SKM-1 (cell line): Measurements from ENCODE around the gene FBXW8.

ENCODE experiments used
- DNase-seq: peaks from one replicate; lab custom pipeline; 2025; ENCODE audit not compliant: unreplicated experiment; lab: John Stamatoyannopoulos, UW

FBXW8 gene

DNA sequence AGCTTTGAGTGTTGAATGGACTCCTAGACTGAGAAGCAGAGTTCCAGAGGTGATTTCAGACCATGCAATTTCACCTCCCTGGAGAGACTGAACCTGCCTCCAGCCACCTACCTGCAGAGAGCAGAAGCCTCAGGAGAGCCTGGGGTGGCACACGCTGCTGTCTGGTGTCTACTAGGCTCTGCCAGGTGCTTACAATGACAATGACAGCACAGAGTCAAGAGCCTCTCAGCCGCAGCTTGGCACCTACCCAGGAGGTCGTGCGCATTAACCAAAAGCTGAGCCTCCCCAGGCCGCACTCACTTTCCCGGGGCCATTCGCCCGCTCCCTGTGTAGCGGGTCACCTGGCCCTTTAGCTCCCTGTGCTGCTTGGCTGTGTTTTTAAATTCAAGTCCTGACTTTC, 125.3 kb downstream of the FBXW8 start:
- DNase-seq = no peak

DNA sequence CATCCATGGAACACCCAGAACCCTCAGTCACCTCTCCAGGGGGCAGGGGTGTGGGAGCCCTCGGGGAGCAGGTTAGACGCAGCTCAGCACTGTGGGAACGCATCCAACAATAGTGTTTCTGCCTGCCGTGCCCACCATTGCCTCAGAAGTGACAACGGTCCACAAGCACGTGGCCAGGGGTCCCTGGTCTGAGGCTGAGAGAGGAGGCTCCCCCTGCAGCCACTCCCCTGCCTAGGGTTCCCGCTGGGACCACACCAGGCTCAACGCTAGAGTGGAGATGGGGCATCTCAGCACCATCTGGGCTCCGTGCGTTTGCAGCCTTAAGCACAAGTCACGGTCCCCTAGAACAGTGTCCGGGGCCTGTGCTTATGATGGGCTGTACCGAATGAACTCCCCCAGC, 125.8 kb downstream of the FBXW8 start:
- no peak for DNase-seq

DNA sequence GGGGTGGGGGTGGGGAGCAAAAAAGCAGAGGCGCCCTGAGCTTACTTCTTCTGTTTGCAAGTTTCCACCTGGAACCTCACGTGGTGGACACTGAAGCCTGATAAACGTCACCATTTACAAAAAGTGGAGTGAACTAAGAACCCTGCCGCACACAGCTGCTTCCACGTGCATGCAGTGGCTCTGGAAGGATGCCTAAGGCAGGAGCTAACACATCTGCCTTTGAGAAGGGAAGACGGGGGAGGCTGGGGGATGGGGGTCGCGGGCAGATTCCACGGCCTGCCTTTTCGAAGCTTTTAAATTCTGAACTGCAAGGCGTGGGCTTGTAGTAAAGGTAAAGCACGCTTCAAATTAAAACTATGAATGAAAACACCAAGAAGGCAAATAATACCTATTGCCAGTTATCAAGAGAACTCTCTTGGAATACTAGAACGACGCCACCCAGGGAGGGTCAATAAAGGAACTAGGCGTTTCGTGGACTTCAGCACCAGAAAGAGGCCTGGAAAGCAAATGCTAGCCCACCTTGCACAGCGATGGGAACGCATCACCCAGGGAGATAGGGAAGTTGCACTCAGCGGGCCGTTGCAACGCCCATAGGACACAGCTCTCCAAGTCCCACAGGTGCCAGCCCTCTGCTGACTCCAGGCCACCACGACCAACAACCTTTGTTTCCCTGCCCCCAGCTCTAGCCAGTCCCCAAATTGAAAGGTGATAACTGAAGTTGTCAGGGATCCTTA, 126.7 kb downstream of the FBXW8 start:
- DNase-seq = no peak

DNA sequence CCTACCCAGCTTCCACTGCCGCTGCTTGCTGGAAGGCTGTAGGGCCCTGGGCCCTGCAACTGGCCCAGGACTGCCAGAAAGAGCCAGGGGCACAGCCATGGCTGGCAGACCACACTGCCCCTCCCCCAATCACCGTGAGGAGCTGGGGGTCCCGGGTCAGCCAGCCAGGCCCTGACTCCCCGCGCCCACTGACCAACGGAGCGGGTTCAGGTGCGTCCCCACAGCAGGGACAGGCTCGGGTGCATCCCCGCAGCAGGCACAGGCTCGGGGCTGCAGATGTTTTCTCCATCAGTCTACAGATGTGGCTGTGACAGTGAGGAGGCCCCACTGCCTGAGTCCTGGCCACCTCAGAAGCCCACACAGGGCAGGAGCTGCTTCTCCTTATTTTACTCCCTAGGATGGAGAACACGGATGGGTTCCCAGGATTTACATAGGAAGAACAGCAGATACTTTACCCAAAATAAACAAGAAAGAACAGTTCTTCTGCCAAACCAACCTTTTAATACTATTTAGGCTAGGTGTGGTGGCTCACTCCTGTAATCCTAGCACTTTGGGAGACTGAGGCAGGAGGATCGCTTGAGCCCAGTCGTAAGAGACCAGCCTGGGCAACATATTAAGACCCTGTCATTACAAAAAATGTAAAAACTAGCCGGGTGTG, 127.4 kb downstream of the FBXW8 start:
- no peak for DNase-seq

DNA sequence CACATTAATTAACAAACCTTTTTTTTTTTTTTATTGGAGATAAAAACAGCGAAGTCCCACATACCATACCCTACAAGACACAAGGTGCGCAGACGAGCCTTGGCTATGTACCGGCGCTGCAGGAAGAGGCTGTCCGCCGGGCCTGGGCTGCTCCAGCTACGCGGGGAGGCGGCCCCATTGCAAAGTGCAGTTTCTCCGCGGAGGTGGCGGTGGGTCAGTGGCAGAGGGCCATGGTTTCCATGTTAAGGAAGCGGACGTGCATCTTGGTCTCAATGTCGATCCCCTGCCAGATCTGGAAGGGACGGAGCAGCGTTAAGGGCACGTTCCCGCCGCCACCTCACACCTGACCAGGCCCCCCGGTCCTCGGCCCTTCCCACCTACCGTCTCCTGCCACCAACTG, 128.2 kb downstream of the FBXW8 start:
- DNase-seq = no peak

DNA sequence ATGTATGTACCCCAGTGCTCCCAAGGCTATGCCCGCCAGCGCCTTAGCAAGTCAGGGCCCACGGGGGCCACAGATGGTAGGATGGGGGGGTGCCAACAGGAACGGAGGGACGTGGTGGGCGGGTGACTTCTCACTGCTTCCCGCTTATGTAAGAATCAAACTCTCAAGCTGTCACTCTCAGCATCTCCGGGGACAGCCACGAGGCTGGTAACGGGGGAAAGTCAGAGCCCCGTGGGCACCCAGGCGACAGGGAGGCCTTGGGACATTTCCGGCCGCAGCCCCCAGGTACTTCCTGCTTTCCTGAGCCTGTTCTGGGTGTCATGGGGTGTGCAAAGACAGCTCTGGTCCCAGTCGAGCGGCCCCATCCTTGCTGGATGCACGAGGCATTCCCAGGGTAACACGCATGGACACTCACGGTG, 129.2 kb downstream of the FBXW8 start:
- no peak for DNase-seq

DNA sequence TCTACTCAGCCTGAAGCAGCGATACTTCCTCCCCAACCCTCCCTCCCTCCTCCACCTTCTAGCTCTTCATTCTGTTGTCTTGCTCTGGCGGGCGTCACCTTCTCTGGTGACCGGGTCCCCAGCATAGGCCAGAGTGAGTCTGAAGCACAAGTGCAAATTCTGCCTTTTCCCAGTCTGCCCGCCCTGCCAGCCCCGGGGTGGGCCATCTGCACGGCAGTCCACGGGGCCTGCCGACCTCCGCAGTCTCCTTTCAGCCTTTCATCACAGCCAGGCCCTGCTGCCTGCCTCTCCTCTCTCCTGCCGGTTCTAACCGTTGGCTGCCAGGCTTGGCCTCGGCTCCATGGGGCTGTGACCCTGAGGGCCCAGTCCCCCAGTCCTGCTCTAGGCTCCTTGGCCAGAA, 129.7 kb downstream of the FBXW8 start:
- DNase-seq = no peak

DNA sequence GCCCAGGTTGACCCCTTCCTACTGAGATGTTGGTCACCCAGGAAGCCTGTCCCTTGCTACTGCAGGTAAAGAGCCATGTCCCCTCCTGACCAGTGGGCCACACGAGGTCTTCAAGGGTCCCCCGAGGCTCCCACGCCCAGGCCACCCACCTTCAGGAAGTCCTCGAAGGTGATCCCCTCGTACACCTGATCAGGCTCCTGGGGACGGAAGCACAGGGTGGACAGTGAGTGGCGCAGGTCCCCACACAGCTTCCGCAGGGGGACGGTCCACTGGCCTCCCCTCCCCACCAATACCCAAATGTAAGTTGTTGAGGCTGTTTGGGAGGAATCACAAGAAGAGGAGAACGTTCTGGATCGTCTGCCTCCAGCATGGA, 131.0 kb downstream of the FBXW8 start:
- no peak for DNase-seq

DNA sequence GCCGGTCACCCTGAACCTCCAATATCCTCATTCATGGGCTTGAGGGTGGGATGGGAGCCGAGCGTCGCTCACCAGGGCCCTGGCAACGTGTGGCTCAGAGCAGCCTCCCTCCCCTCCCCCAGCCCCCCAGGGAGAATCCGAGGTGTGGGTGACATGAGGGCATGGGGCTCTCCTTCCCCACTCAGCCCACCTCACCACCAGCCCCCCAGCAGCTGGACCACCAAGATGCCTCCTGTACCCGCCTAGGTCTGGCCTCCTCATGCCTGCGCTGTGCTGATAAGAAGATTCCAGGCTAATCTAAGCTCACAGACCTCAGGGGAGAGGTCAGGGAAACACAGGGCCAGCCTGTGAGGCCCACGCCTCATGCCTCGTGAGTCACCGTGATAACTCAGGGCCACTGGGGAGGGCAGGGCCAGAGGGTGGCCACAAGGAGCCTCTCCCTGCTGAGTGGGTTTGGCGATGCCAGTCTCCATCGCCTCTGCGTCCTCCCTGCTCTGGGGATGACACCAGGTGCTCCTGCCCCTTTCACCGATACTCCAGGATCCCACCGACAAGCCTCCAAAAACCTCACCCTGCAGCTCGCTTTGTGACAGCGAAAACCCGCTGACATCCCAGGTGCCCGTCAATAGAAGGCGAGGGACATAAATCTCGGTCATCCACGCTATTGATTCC, 131.6 kb downstream of the FBXW8 start:
- no peak for DNase-seq

DNA sequence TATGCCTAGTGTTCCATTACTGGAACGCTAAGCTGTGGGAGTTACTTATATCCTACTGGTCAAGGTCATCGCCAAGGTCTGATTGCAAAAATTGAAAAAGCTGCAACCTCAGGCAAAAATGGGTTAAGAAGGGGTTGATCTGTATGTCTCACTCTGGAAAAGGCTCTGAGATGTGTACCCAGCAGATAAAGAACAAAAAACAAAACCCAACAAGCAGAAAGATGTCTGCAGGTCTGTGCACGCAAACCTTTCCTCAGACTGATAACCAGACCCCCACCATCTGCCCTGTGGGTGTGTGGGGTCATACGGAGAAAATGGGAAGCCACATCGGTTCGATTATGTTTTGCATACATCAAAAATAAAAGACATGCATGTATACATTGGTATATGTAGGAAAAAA, 132.1 kb downstream of the FBXW8 start:
- no peak for DNase-seq

DNA sequence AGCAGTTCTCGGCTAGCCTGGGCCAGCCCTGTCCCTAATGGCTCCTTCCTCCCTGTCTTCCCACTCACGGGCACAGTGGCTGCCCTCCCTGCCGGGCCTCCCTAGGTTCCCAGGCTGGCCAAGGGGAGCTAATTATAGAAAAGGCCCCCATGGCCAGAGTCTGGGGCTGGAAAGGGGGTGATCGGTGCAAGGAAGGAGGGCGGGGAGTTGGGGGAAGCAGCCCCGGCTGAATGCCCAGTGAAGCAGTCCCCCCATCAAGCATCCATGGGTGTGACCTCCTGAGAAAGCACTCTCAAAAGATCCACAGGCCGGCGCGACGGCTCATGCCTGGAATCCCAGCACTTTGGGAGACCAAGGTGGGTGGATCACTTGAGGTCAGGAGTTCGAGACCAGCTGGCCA, 133.6 kb downstream of the FBXW8 start:
- DNase-seq = no peak

DNA sequence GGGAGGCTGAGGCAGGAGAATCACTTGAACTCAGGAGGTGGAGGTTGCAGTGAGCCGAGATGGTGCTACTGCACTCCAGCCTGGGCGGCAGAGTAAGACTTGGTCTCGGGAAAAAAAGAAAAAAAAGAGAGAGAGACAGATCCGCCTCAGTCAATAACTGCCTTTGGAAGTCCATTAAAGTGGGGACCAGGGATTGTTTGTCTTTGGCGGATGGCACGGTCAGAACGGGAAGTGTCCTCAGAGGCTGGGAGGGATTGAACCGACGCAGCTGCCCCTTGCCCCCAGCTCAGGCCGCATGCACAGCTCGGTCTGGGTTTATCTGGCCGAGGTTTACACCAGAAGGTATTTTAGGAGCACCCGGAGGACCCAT, 134.0 kb downstream of the FBXW8 start:
- DNase-seq = no peak

DNA sequence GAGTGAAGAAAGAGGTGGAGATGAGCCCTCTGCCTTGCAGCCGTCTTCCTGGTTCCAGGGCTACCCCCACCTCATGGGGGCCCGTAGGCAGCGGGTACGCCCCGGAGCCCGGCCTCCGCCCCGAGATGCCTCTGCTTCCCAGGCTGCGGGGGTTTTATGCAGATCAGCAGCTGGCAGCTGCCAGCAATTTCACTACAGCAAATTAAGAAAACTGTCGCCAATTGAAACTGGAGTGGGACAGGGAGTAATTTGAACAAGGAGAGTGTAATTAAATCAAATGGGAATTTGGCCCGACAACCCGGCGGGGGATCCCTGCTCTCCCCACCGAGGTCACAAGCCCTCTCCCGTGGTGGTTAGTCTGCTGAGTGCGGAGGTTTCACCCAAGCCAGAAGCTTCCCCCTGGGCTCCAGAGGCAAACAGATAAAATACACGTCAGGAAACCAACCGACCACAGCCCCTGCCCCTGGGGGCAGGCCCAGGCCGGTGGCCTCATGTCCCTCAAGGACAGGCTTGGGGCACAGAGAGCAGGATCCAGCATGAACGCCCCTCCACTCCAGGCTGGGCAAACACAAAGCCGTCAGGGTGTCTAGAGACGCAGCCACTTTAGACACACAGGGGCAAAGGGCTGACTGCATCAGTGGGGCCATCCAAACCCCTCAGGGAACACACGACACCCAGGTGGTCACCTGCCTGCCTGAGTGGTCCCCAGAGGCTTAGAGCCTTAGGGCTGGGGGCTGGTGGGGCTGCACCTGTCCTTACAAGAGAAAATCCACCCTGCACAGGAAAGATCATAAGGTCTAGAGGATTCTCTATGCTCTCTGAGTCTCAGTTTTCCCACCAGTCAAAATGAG, 134.6 kb downstream of the FBXW8 start:
- DNase-seq = no peak

DNA sequence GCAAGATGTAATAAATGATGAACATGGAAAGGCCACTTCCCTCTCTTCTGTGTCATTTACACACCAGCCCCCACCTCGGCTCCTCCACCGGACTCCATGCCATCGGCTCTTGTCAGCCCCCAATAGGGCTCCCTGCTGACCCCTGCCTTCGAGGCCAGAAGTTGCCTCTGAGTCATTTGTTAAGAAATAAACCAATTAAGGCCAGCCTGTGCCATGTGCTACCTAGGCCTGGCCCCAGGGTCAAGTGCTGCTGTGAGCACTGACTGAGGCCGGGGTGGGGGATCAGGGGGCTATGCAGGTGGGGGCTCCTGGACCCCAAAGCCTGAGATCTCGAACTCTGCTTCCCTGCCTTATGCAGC, 135.2 kb downstream of the FBXW8 start:
- no peak for DNase-seq

DNA sequence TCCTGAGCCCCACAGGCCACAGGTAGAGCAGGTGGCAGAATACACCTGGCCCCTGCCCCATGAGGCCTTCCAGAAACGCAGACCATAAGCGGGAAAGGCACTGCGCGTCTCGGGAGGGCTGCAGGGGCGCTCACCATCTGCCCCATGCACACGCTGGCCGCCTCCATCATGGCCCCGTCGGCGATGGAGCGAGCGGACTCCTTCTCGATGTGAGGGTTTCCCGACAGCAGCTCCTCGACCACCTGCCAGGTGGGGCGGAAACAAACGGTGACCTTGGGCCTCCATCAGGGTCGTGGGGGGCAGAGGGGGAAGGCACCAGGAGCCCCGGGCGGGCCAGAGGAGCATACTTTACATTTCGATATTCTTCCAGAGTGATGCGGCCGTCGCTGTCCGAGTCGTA, 135.7 kb downstream of the FBXW8 start:
- DNase-seq = no peak

DNA sequence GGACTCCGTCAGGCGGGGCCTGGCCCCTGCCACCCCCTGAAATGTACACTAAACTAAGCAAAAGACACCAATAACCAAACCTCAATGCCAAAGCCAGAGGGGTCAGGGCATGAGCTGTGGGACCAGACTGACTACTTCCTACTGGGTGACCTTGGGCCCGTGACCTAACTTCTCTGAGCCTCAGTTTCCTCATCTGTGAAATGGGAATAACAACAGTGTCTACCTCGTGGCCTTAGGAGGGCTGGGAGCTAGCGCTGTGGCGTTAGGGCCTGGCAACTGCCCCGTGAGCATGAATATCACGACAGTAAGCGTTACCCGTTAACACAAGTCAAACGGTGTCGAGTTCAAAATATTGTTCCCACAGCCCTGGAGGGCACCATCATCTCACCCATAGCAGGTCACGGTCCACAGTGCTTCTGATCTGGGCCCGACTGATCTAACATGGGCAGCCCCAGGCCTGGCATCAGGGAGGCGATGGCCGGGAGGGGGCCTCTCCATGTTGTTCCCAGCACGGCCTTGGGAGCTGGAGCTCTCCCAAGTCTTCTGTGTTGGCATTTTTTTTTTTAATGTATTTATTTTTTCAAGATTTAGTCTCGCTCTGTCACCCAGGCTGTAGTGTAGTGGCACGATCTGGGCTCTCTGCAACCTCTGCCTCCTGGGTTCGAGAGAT, 136.2 kb downstream of the FBXW8 start:
- no peak for DNase-seq

DNA sequence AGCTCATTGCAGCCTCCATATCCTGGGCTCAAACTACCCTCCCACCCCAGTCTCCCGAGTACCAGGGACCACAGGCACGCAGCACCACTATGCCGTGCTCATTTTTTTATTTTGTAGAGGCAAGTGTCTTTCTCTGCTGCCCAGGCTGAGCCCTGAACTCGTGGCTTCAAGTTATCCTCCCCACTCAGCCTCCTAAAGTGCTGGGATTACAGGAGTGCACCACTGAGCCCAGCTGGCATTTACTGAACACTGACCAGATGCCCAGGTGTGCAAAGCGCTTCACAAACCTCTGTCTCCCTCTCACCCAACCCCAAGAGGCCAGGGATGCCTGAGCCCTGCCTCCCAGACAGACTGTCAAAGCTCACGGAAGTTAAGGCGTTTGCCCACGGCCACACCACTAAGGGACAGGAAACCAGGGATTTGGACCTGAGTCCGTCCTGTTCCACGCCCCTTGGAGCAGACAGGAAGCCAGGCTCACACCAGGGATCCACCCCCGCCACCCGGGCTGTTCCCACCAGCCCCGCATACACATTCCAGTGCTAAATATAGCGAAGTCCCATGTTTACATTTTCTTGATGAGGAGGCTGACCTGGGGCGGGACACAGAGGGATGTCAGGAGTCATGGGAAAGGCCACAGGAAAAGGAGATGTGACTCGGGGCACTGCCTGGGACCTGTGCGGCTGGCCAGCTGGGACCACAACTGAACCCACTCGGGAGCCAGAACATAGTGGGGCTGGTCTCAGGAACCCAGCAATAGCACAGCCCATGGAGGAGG, 137.2 kb downstream of the FBXW8 start:
- DNase-seq = no peak

DNA sequence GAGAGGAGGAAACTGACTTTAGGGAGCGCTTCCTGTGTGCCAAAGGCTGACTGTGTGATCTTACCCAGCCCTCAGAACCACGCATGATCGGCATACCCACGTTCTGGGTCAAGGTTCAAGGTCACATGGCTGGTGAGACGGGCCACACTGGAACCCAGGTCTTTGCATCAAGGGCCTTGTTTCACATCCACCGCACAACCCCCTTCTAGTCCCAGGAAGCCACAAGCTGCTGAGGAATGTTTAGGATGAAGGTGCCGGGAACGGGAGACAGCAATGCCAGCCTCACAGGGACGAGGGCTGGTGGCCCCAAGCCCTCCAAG, 137.8 kb downstream of the FBXW8 start:
- no peak for DNase-seq

DNA sequence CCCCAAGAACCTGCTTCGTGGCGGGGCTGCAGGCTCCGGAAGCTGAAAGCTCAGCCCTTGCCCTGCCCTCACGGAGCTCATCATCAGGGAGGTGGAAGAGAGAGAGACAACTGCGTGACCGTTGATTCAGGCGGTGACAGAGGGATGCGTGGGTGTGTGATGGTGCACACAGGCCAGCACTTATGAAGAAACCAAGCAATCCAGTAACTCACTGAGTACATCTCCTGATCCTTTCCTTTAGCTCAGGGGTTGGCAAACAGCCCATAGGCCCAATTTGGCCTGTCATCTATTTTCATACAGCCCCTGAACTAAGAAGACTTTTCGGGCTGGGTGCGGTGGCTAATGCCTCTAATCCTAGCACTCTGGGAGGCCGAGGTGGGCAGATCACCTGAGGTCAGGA, 138.5 kb downstream of the FBXW8 start:
- DNase-seq = no peak

DNA sequence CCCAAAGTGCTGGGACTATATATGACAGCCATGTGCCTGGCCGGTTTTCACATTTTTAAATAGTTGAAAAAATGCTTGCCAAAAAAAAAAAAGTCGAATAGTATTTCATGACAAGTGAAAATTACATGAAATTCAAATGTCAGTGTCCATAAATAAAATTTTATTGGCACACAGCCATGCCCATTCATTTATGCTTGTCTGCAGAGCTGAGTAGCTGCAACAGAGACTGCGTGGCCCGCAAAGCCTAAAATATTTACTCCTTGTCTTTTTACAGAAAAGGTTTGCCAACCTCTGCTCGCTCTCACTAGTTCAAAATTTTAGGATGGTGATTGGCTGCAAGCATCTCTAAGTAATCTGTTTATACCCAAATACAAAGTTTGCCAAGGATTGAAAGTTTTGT, 139.3 kb downstream of the FBXW8 start:
- no peak for DNase-seq

DNA sequence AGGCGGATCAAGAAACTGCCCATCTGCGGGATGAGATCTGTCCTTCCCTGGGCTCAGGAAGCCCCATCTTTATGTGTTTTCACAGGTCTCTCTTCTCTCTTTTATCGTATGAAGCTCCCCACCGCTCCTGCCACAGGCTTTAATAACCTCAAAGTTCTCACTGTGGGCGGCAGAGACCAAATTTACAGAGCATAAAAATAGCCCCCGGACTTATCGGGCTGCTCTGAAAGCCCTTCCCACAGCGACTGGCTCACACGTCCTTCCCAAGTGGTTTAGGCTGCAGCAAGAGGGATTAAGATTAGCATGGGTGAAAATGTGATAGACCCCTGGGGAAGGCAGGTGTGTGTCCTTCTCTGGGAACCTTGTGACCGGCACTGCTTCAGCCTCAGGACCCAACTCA, 140.6 kb downstream of the FBXW8 start:
- no peak for DNase-seq
